Ovary (tissue), 9 donors: ENCODE measurements around the gene MRPS2. TPM values are rescaled to one million over a fixed set of nuclear protein-coding genes. Genes with fewer than 3 reads are reported as not detected.

Experiments
- DNase-seq, 5 donors: peaks; one replicate each; pipeline ENCODE4 v3.0.0-alpha.2; 2019 to 2020
- H3K27ac ChIP-seq, 2 donors: fragments of 200-600 bp; one replicate each; pipeline versions ENCODE4 v1.5.1 to v1.8.0; 2019 to 2022
- H3K27me3 ChIP-seq: fragments of 200-600 bp; one replicate; pipeline ENCODE4 v1.8.0; 2022
- H3K36me3 ChIP-seq: fragments of 200-600 bp; sonication (generic); one replicate; pipeline ENCODE4 v1.5.1; 2019
- H3K4me1 ChIP-seq: one replicate; pipeline ENCODE4 v1.8.1; 2013; ENCODE audit warnings: mild to moderate bottlenecking, moderate library complexity; ENCODE audit not compliant: insufficient read depth
- H3K4me3 ChIP-seq: fragments of 200-600 bp; sonication (generic); one replicate; pipeline ENCODE4 v1.5.1; 2017
- H3K9me3 ChIP-seq, 2 donors: fragments of 200-600 bp in 1 of 2; sonication (generic) in 1 of 2; one replicate each; pipeline versions ENCODE4 v1.5.1 to v1.8.1; 2013 to 2019; ENCODE audit warnings: mild to moderate bottlenecking in 1 of 2, moderate library complexity in 1 of 2
- EP300 ChIP-seq: sonication (generic); formaldehyde crosslinking; IDR thresholded peaks from one replicate; pipeline ENCODE4 v1.6.1; 2017; ENCODE audit warnings: antibody characterized with exemption
- POLR2A ChIP-seq: fragments of 450-650 bp; IDR thresholded peaks from one replicate; pipeline ENCODE4 v1.6.1; 2017; ENCODE audit warnings: antibody characterized with exemption, mild to moderate bottlenecking, moderate library complexity
- WGBS, 3 donors: extraction: QIAGEN DNeasy Blood & Tissue Kit in 1 of 3; methylation state at CpG; one replicate each; pipeline versions ENCODE4 v1.1.5 to v1.1.7; 2013 to 2017; 5-methylcytosine and 5-hydroxymethylcytosine counted together
- intact Hi-C, 4 donors: fragments of 100-400 bp; cut with DNase I; formaldehyde crosslinking; loops; one replicate each; pipeline versions ENCODE4 v1.11.0 to v1.15.1; 2022 to 2023
- polyA plus RNA-seq, 2 donors: library from polyadenylated mRNA; stranded (reverse); fragments of 200-250 nt in 1 of 2; fragments of 350-450 nt in 1 of 2; fragmentation: Illumina TruSeq in 1 of 2; extraction: RNeasy Lipid Tissue Mini Kit (QIAGEN cat#74804) in 1 of 2; gene quantifications; one replicate each; pipeline ENCODE4 v1.2.3, GENCODE V29; 2013 to 2014
- total RNA-seq, 7 donors: library from RNA; depleted of rRNA in 2 of 7; stranded (reverse); fragments of >200 nt in 2 of 7; fragmentation: NEBNext Ultra II Directional in 3 of 7; extraction: Animal tissue kit (Norgen Biotek cat#: 25700) in 3 of 7; gene quantifications; one replicate each; pipeline versions ENCODE4 v1.1.0 to v1.2.4, GENCODE V29; 2016 to 2023
- TF ChIP-seq, protein P1 (sequence below), 3 donors: fragments of 450-650 bp in 2 of 3; fragments of 200-600 bp in 1 of 3; IDR thresholded peaks; one replicate each; pipeline versions ENCODE4 v1.5.1 to v1.8.0; 2016 to 2022; ENCODE audit warnings: antibody characterized with exemption in 3 of 3, mild to moderate bottlenecking in 1 of 3
- donor health status: DM: no; HTN: no; CAD: no; lungs with moderate emphysema.
- donor health status: DM: no; HTN: no; CAD: no.
- donor health status: Bipolar disorder and iron deficiency.
- donor health status: DM: yes; HTN: yes; CAD: no.
- donor health status: DM: no; HTN: no; CAD: no.
- donor health status: DM: yes; HTN: yes; CAD: no.

The MRPS2 gene
- total and polyA plus RNA-seq, 9 donors = 9.7 to 53.2 (median 30.4) TPM

DNA sequence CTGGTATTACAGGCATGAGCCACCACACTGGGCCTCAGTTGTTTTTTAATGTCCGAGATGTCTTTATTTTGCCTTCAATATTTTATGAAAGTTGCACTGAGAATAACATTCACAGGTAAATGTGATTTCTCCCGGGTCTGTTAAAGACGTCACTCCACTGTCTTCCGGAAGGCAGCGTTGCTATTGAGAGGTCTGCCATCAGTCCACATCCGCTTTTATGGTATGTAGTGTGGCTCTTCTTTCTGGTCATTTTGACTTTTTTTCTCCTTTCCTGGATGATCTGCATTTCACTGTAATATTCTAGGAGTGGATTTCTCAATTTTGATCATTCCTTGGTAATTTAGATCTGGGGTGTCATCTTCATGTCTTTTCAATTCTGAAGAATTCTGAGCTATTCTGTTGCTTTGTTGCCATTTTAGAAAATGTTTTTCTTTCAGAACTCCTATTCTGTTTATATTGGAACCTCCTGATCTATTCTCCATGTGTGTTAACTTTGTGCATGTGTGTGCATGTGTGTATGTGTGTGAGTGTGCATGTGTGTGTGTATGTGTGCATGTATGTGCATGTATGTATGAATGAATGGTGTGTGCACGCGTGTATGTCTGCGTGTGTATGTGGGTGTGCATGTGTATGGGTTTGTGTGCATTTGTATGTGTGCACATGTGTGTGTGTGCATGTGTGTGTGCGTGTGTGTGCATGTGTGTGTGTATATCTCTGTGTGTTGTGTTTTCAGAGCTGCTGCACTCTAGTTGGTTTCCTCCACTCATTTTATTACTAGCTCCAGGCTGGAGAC, 18.9 kb downstream of the MRPS2 start:
- 89 to 94% (median 93%) methylated on average over 10 of the region's 10 CpGs for WGBS, 3 donors
- intact Hi-C loops = no loop called here
- no peaks in the 10 kb centered on the region for H3K9me3 ChIP-seq
- H3K27ac ChIP-seq = no peak overlapping the region
- no peaks in the 10 kb centered on the region for H3K36me3 ChIP-seq
- TF ChIP-seq EP300 = no peak
- TF ChIP-seq, protein P1, sequence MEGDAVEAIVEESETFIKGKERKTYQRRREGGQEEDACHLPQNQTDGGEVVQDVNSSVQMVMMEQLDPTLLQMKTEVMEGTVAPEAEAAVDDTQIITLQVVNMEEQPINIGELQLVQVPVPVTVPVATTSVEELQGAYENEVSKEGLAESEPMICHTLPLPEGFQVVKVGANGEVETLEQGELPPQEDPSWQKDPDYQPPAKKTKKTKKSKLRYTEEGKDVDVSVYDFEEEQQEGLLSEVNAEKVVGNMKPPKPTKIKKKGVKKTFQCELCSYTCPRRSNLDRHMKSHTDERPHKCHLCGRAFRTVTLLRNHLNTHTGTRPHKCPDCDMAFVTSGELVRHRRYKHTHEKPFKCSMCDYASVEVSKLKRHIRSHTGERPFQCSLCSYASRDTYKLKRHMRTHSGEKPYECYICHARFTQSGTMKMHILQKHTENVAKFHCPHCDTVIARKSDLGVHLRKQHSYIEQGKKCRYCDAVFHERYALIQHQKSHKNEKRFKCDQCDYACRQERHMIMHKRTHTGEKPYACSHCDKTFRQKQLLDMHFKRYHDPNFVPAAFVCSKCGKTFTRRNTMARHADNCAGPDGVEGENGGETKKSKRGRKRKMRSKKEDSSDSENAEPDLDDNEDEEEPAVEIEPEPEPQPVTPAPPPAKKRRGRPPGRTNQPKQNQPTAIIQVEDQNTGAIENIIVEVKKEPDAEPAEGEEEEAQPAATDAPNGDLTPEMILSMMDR (IDR thresholded peaks at IDR 0.05) = no peak
- no peak for TF ChIP-seq POLR2A
- H3K4me3 ChIP-seq = no peak overlapping the region
- H3K4me1 ChIP-seq = no peaks in the 10 kb centered on the region
- DNase-seq = peak in 1 of 5 donors; percentile 1
- H3K27me3 ChIP-seq = no peaks in the 10 kb centered on the region

DNA sequence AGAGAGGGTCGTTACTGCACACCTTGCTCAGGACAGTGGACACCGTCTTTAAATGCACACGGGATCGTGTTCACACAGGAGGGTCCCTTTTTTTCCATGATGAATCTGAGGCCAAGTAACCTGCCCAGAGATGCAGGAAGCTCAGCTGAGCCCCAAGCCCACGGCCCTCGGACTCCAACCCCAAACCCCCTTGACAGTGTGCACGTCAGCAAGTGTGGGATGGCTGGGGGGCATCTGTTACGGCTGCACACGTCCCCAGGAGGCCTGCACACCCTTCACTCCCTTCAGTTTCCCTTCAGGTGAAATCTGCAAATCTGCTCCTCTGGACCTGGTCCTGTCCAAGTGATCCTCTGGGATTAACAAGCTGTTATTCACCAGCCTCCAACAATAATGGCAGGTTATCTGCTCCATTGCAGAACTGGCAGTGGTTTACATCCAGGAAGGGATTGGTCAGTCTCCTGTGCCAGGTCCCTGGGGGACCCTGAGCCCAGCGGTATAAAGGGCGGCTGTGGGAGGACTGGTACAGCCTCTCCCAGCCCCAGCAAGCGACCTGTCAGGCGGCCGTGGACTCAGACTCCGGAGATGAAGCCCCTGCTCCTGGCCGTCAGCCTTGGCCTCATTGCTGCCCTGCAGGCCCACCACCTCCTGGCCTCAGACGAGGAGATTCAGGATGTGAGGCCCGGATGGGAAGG, 20.6 kb downstream of the MRPS2 start, which contains the start of gene LCN1:
LCN1 (plus strand) TSS at position 525 of the 692 bp plus-strand sequence; CDS start at position 583, 58 bp downstream.
- peak in 1 of 5 donors; percentile 7 for DNase-seq
- TF ChIP-seq, protein P1 (IDR thresholded peaks at IDR 0.05) = no peak
- TF ChIP-seq EP300 (no peak), POLR2A (no peak)
- Histone ChIP-seq H3K4me3 (no peak within 1 kb of the TSS), H3K36me3 (no peaks in the 10 kb centered on the region), H3K9me3 (no peaks in the 10 kb centered on the region), H3K27me3 (no peaks in the 10 kb centered on the region), H3K4me1 (no peaks in the 10 kb centered on the region), H3K27ac (no peak within 1 kb of the TSS)
- 63 to 75% (median 69%) methylated on average over 18 of the region's 18 CpGs for WGBS, 3 donors
- intact Hi-C loops = no loop called here

DNA sequence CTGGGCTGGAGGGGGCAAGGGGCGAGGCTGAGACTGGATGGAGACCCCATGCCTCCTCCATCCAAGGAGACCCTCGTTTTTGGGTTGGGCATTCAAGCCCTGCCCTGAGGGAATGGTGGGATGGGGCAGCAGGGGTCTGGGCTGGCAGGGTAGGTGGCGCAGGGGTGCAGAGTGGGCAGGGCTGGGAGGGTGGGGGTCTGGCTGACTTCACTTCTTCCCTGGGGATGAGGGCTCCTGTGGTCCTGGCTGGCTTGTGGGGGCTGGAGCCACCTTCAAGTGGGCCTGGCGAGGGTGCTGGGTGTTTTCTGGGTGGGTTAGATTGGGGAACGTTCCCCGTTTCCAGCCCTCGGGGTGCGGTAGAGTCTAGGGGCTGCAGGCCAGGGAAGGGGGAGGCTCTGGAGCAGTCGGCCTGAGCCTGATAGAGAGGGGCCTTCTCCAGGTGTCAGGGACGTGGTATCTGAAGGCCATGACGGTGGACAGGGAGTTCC, 21.2 kb downstream of the MRPS2 start:
- Histone ChIP-seq H3K9me3 (no peaks in the 10 kb centered on the region), H3K36me3 (no peaks in the 10 kb centered on the region), H3K4me1 (no peaks in the 10 kb centered on the region), H3K27me3 (no peaks in the 10 kb centered on the region), H3K4me3 (no peak overlapping the region), H3K27ac (no peak overlapping the region)
- TF ChIP-seq EP300 = no peak
- intact Hi-C loops = no loop called here
- DNase-seq = peak in 1 of 5 donors; percentile 2
- WGBS, 3 donors = 62 to 73% (median 67%) methylated on average over 8 to 11 of the region's 11 CpGs

DNA sequence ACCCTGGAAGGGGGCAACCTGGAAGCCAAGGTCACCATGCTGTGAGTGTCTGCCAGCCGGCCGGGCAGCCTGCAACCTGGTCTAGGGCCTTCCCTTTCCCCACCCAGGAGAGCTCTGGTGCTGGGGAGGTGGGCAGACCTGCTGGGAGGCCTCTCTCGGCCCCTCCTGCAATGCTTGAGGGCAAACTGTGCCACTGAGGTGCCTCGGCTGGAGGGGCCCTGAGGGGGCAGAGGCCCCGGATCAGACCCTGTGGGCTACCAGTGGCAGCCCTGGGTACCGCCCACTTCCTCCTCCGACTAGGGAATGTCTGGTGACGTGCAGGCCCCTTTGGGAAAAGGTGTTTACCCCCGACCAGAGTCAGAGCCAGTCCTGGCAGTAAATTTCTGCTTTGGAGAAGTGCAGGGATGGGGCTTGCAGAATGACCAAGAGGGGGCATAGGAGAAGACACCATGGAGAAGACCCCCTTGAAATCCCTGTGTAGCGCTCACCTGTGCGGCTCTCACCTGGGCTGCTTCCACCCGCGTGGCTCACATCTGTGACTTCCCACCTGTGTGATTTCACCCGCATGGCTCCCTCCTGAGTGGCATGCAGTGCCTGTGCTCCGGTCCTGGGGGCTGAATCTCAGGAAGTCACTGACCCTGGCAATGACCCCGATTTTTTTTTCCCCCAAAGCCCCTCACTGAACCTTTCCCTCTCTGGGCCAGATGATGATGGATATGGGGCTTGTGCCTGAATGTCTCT, 21.8 kb downstream of the MRPS2 start:
- 71 to 77% (median 74%) methylated on average over 16 of the region's 16 CpGs for WGBS, 3 donors

More for the DNA sequence above, 21.8 kb downstream of the MRPS2 start:
- Histone ChIP-seq H3K4me1 (no peaks in the 10 kb centered on the region), H3K9me3 (no peaks in the 10 kb centered on the region), H3K27ac (no peak overlapping the region), H3K27me3 (no peaks in the 10 kb centered on the region), H3K4me3 (no peak overlapping the region), H3K36me3 (no peaks in the 10 kb centered on the region)
- intact Hi-C loops = no loop called here
- TF ChIP-seq POLR2A = no peak
- TF ChIP-seq, protein P1 (IDR thresholded peaks at IDR 0.05) = no peak
- no peak for TF ChIP-seq EP300
- peak in 1 of 5 donors; percentile 7 for DNase-seq
